ENCODE measurements around the gene HUNK.
A peak's percentile ranks its signal among the peaks of the same experiment; 100 is the strongest.
"Not testable (repeated sequence)": the region's sequence is repeated elsewhere in the genome, so short reads cannot be mapped to it uniquely, and the experiment has no call there.

Gene HUNK

GRCh38 chr21:31872452-31873274 is at the start of gene HUNK:
Gene HUNK (plus strand): TSS chr21:31873020. CDS start chr21:31873675, 655 bp downstream.
- peak in 1 of 2 experiments; percentile 56 for DNase-seq

- DNase-seq = no peak
These were observed 42.9 kb upstream of the HUNK start for GRCh38 chr21:31829736-31830472.

- DNase-seq = no peak
These were observed 42.1 kb upstream of the HUNK start for GRCh38 chr21:31830701-31831100.

- no peak for DNase-seq
These were observed 35.8 kb upstream of the HUNK start for GRCh38 chr21:31837041-31837440.

- DNase-seq = no peak
These were observed 35.0 kb upstream of the HUNK start for GRCh38 chr21:31837618-31838390.

GRCh38 chr21:31838586-31839355 is 34.0 kb upstream of the HUNK start:
- DNase-seq = no peak

GRCh38 chr21:31844206-31844605 is 28.6 kb upstream of the HUNK start:
- no peak for DNase-seq

GRCh38 chr21:31845151-31845729 is 27.6 kb upstream of the HUNK start:
- DNase-seq = no peak

GRCh38 chr21:31846690-31847089 is 26.1 kb upstream of the HUNK start:
- DNase-seq = no peak

GRCh38 chr21:31847761-31848160 is 25.1 kb upstream of the HUNK start:
- no peak for DNase-seq

GRCh38 chr21:31848326-31848985 is 24.4 kb upstream of the HUNK start:
- no peak for DNase-seq

GRCh38 chr21:31850886-31851285 is 21.9 kb upstream of the HUNK start:
- no peak for DNase-seq

- DNase-seq = no peak
These were observed 17.6 kb upstream of the HUNK start for GRCh38 chr21:31855180-31855579.

- no peak for DNase-seq
These were observed 15.7 kb upstream of the HUNK start for GRCh38 chr21:31857096-31857495.

GRCh38 chr21:31857631-31858030 is 15.2 kb upstream of the HUNK start:
- not testable (repeated sequence) for DNase-seq

- no peak for DNase-seq
These were observed 12.0 kb upstream of the HUNK start for GRCh38 chr21:31860851-31861250.

GRCh38 chr21:31862078-31862477 is 10.7 kb upstream of the HUNK start:
- no peak for DNase-seq

- no peak for DNase-seq
These were observed 7.3 kb upstream of the HUNK start for GRCh38 chr21:31865429-31865970.

GRCh38 chr21:31866077-31866511 is 6.7 kb upstream of the HUNK start:
- peak; percentile 78 to 97 for DNase-seq

GRCh38 chr21:31869750-31870149 is 3.1 kb upstream of the HUNK start:
- DNase-seq = peak; percentile 38 to 77
